Right lobe of liver (tissue), 6 donors: ENCODE data around the gene AP5M1. TPM values are rescaled to one million over a fixed set of nuclear protein-coding genes. Genes with fewer than 3 reads are reported as not detected.

ENCODE experiments used
- ATAC-seq, 4 donors: fragments of 200-7000 bp; cut with Tn5 transposase; one replicate each; pipeline ENCODE4 v1.9.1; 2020; ENCODE audit warnings: mild to moderate bottlenecking in 4 of 4, moderate library complexity in 4 of 4
- DNase-seq, 3 donors: peaks; one replicate each; pipeline ENCODE4 v3.0.0-alpha.2; 2020
- H3K27ac ChIP-seq, 3 donors: fragments of 200-600 bp; one replicate each; pipeline ENCODE4 v1.8.0; 2022
- H3K27me3 ChIP-seq, 2 donors: fragments of 200-600 bp; one replicate each; pipeline ENCODE4 v1.8.0; 2022
- H3K36me3 ChIP-seq, 4 donors: fragments of 200-600 bp; sonication (generic) in 1 of 4; one replicate each; pipeline versions ENCODE4 v1.5.1 to v1.8.0; 2017 to 2022; ENCODE audit warnings: control low read depth in 1 of 4
- H3K4me1 ChIP-seq, 4 donors: fragments of 200-600 bp; sonication (generic) in 1 of 4; one replicate each; pipeline versions ENCODE4 v1.5.1 to v1.8.0; 2017 to 2022; ENCODE audit warnings: control low read depth in 1 of 4
- H3K4me3 ChIP-seq, 3 donors: fragments of 200-600 bp; one replicate each; pipeline ENCODE4 v1.8.0; 2022
- H3K9me3 ChIP-seq, 4 donors: fragments of 200-600 bp; sonication (generic) in 1 of 4; one replicate each; pipeline versions ENCODE4 v1.5.1 to v1.8.0; 2017 to 2022; ENCODE audit warnings: control low read depth in 1 of 4
- POLR2A ChIP-seq: fragments of 450-650 bp; IDR thresholded peaks from one replicate; pipeline ENCODE4 v1.6.1; 2017; ENCODE audit warnings: antibody characterized with exemption, mild to moderate bottlenecking
- whole genome bisulfite sequencing: methylation state at CpG from one replicate; pipeline ENCODE4 v1.1.6; 2018; ENCODE audit warnings: low coverage, low lambda C conversion rate; ENCODE audit not compliant: insufficient coverage; ENCODE audit errors: missing lambda C conversion rate; 5-methylcytosine and 5-hydroxymethylcytosine counted together
- intact Hi-C, 2 donors: fragments of 100-400 bp; cut with DNase I; formaldehyde crosslinking; loops; one replicate each; pipeline versions ENCODE4 v1.11.2 to v1.14.1; 2022
- total RNA-seq, 6 experiments: library from RNA; depleted of rRNA in 2 of 6; stranded (reverse); fragments of >200 nt in 2 of 6; fragmentation: NEBNext Ultra II Directional in 3 of 6; extraction: Animal tissue kit (Norgen Biotek cat#: 25700) in 3 of 6; gene quantifications; one replicate each; pipeline versions ENCODE4 v1.1.0 to v1.2.4, GENCODE V29; 2016 to 2023
- TF ChIP-seq, protein P1 (sequence below), 4 donors: fragments of 200-600 bp in 3 of 4; fragments of 450-650 bp in 1 of 4; IDR thresholded peaks; one replicate each; pipeline versions ENCODE4 v1.5.1 to v1.8.0; 2016 to 2022; ENCODE audit warnings: antibody characterized with exemption in 4 of 4, mild to moderate bottlenecking in 2 of 4
- donor health status: DM: no; HTN: yes; CAD: no.
- donor health status: DM: no; HTN: no; CAD: no.
- donor health status: DM: no; HTN: no; CAD: no.
- donor health status: DM: no; HTN: yes; CAD: no.
- donor health status: DM: no; HTN: yes; CAD: no.

AP5M1 gene
- total RNA-seq, 6 experiments from 2014 or later, result 18.1 to 25.1 (median 21.6) TPM

DNA sequence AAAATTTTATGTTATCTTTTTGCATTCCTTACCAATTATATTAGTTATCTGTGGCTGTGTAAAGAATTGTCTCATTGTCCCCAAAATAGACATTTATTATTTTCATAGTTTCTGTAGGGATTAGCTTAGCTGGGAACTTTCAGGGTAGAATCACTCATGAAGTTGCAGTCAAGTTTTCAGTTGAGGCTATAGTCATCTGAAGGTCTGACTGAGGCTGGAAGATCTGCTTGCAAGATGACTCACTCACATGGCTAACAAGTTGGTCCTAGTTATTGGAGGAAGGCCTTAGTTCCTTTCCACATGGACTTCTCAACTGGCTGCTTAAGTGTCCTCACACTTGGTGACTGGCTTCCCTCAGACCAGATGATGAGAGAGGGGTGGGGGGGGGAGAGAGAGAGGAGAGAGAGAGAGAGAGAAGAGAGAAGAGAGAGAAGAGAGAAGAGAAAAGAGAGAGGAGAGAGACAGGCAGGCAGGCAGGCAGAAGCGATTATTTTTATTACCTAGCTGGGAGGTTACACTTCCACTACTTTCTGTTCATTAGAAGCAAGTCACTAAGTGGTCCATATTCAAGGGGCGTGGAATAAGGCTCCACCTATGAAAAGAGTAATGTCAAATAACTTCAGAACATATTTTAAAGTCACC lies 6.4 kb downstream of the AP5M1 start:
- Histone ChIP-seq H3K27me3 (no peaks in the 10 kb centered on the region), H3K4me1 (peaks cover 0 to 14% (median 4%) of the 10 kb centered on the region in 4 donors), H3K36me3 (peaks cover 0 to 10% (median 0%) of the 10 kb centered on the region in 4 donors), H3K27ac (no peak overlapping the region), H3K4me3 (no peak overlapping the region), H3K9me3 (no peaks in the 10 kb centered on the region)
- no peak for TF ChIP-seq POLR2A
- TF ChIP-seq, protein P1, sequence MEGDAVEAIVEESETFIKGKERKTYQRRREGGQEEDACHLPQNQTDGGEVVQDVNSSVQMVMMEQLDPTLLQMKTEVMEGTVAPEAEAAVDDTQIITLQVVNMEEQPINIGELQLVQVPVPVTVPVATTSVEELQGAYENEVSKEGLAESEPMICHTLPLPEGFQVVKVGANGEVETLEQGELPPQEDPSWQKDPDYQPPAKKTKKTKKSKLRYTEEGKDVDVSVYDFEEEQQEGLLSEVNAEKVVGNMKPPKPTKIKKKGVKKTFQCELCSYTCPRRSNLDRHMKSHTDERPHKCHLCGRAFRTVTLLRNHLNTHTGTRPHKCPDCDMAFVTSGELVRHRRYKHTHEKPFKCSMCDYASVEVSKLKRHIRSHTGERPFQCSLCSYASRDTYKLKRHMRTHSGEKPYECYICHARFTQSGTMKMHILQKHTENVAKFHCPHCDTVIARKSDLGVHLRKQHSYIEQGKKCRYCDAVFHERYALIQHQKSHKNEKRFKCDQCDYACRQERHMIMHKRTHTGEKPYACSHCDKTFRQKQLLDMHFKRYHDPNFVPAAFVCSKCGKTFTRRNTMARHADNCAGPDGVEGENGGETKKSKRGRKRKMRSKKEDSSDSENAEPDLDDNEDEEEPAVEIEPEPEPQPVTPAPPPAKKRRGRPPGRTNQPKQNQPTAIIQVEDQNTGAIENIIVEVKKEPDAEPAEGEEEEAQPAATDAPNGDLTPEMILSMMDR (IDR thresholded peaks at IDR 0.05), result no peak
- ATAC-seq, result no peak
- 94% methylated on average over 2 of the region's 2 CpGs for WGBS
- intact Hi-C loops, result no loop called here
- no peak for DNase-seq

GRCh38 chr14:57277062-57277461 lies 8.3 kb downstream of the AP5M1 start:
- no peak overlapping the region for H3K4me3 ChIP-seq
- ATAC-seq (no peak), DNase-seq (no peak)
- H3K27ac ChIP-seq, result no peak overlapping the region
- H3K27me3 ChIP-seq, result no peaks in the 10 kb centered on the region
- intact Hi-C loops, result no loop called here
- peaks cover 0 to 3% (median 0%) of the 10 kb centered on the region in 4 donors for H3K4me1 ChIP-seq
- TF ChIP-seq, protein P1 (IDR thresholded peaks at IDR 0.05), result no peak
- no peak for TF ChIP-seq POLR2A
- H3K9me3 ChIP-seq, result no peaks in the 10 kb centered on the region
- peaks cover 0 to 18% (median 0%) of the 10 kb centered on the region in 4 donors for H3K36me3 ChIP-seq
- 88% methylated on average over 3 of the region's 3 CpGs for WGBS

DNA sequence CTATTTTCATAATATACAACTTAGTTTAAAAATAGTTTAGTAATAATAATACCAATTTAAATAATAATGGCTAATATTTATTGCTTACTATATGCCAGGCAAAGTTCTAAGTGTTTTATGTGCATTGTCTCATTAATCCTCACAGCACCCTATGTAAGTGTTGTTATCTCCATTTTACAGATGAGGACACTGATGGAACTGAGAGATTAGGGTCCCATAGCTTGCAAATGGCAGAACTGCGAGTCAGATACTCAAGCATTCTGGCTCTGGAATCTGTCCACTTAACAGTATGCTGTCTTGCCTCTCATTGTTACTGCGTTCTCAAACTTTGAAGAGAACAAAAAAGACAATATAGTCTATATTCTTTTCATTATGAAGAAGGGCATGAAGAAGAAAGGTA lies 19.0 kb downstream of the AP5M1 start:
- WGBS, result 80% methylated on average over 2 of the region's 2 CpGs
- Histone ChIP-seq H3K27me3 (no peaks in the 10 kb centered on the region), H3K9me3 (no peaks in the 10 kb centered on the region), H3K36me3 (peaks cover 0 to 22% (median 11%) of the 10 kb centered on the region in 4 donors), H3K4me3 (no peak overlapping the region), H3K4me1 (no peaks in the 10 kb centered on the region), H3K27ac (no peak overlapping the region)
- ATAC-seq (no peak), DNase-seq (no peak)
- intact Hi-C loops, result no loop called here
- TF ChIP-seq POLR2A, result no peak

GRCh38 chr14:57290751-57291150 lies 22.0 kb downstream of the AP5M1 start:
- whole genome bisulfite sequencing, result 78% methylated on average over 5 of the region's 5 CpGs
- H3K27me3 ChIP-seq, result no peaks in the 10 kb centered on the region
- peaks cover 0 to 22% (median 5%) of the 10 kb centered on the region in 4 donors for H3K36me3 ChIP-seq
- H3K4me1 ChIP-seq, result no peaks in the 10 kb centered on the region
- no peak for DNase-seq
- no peaks in the 10 kb centered on the region for H3K9me3 ChIP-seq
- H3K4me3 ChIP-seq, result no peak overlapping the region
- intact Hi-C loops, result no loop called here
- no peak for ATAC-seq
- no peak for TF ChIP-seq POLR2A
- TF ChIP-seq, protein P1 (IDR thresholded peaks at IDR 0.05), result no peak
- H3K27ac ChIP-seq, result no peak overlapping the region

DNA sequence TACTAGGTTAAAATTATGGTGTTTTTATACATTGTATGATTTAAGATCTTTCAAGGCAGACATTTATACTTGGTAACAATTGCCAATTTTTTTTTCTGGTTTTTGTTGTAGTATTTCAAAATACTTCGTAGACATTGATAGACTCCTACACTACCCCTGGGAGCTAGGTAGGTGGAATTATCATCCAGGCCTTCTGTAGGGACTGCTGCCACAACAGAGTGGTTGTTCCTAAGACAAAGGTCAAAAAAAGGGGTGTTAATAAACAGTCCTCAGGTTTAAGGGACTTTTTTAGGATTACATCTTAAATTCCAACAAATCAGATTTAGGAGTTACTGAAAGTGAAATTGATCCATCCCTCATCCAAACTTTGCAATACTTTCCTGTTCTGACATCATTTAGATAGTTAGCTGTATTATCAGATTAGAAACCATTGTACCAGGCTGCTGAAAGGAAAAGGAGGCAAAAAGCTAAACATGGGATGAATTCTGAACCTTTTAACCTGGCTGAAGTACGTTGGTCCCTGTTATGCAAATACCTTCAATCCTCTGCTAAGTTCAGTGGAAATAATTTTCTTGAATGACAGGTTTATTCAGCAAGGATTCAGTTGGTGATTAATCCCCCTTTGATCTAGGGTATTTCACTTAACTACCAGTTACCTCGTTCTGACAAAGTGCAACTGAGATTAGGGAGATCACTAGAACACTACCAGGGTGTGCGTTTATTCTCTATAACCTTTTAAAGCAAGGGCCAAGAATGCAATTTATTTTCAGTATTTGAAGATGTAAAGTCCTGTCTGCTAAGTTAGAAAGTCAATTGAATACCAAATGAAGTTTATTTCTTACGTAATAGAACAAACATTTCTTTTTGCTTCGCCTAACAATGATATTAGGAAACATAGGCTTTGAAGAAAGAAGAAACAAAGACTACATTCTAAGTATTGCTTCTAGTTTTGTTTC lies 23.2 kb downstream of the AP5M1 start:
- WGBS, result 21% methylated on average over 6 of the region's 6 CpGs
- peaks cover 0 to 18% (median 0%) of the 10 kb centered on the region in 4 donors for H3K36me3 ChIP-seq
- no peak overlapping the region for H3K4me3 ChIP-seq
- ATAC-seq (peak in 3 of 4 donors; percentile 29 to 58 (median 34)), DNase-seq (no peak)
- no peaks in the 10 kb centered on the region for H3K27me3 ChIP-seq
- H3K9me3 ChIP-seq, result no peaks in the 10 kb centered on the region
- intact Hi-C loops, result no loop called here
- H3K4me1 ChIP-seq, result no peaks in the 10 kb centered on the region
- H3K27ac ChIP-seq, result no peak overlapping the region
- TF ChIP-seq, protein P1 (IDR thresholded peaks at IDR 0.05), result no peak
- no peak for TF ChIP-seq POLR2A
